BLaER1 treated with 17β-estradiol and CSF1 and Interleukin-3, amounts not matched to agents 10 nM and 100 nM (cell line): Measurements from ENCODE around the gene CNOT11.

Experiments used
- H3K27ac ChIP-seq, 11 experiments: shearing (Covaris generic); formaldehyde crosslinking; 2 replicates each; pipeline ENCODE4 v1.8.1; 2022
- H3K27me3 ChIP-seq, 11 experiments: shearing (Covaris generic); formaldehyde crosslinking; 2 replicates each; pipeline ENCODE4 v1.8.1; 2022
- H3K36me3 ChIP-seq, 11 experiments: shearing (Covaris generic); formaldehyde crosslinking; 2 replicates each; pipeline ENCODE4 v1.8.1; 2022
- H3K4me1 ChIP-seq, 10 experiments: shearing (Covaris generic); formaldehyde crosslinking; 2 replicates each; pipeline ENCODE4 v1.8.1; 2022
- H3K4me2 ChIP-seq, 11 experiments: shearing (Covaris generic); formaldehyde crosslinking; 2 replicates each; pipeline ENCODE4 v1.8.1; 2022
- H3K4me3 ChIP-seq, 10 experiments: shearing (Covaris generic); formaldehyde crosslinking; 2 replicates each; pipeline ENCODE4 v1.8.1; 2022
- H3K9ac ChIP-seq, 11 experiments: shearing (Covaris generic); formaldehyde crosslinking; 2 replicates each; pipeline ENCODE4 v1.8.1; 2022
- H3K9me3 ChIP-seq, 11 experiments: shearing (Covaris generic); formaldehyde crosslinking; replicated peaks in 1 of 11; 2 replicates each; pipeline ENCODE4 v1.8.1; 2022
- H4K20me1 ChIP-seq, 11 experiments: shearing (Covaris generic); formaldehyde crosslinking; 2 replicates each; pipeline ENCODE4 v1.8.1; 2022
- Cebpa-rat ChIP-seq, 11 experiments: shearing (Covaris generic); IDR thresholded peaks; 2 replicates each; pipeline ENCODE4 v1.8.1; 2022

Gene CNOT11

GRCh38 chr2:101267671-101268656 lies 15.3 kb downstream of the CNOT11 start:
- Histone ChIP-seq H3K36me3 (peaks cover 97 to 100% (median 99%) of the 10 kb centered on the region in 11 experiments), H3K4me1 (peaks cover 0 to 12% (median under 1%) of the 10 kb centered on the region in 10 experiments; a peak in 6 of 20 replicates)

GRCh38 chr2:101270700-101271259 lies 18.1 kb downstream of the CNOT11 start:
- Histone ChIP-seq H3K4me1 (peaks cover 0 to 12% (median 2%) of the 10 kb centered on the region in 10 experiments; a peak in 5 of 20 replicates), H3K4me2 (no peak overlapping the region), H3K27me3 (no peaks in the 10 kb centered on the region), H3K9ac (no peak overlapping the region), H3K36me3 (peaks cover 95 to 100% (median 97%) of the 10 kb centered on the region in 11 experiments), H3K4me3 (no peak overlapping the region), H3K27ac (no peak overlapping the region), H4K20me1 (peaks cover 25 to 100% (median 99%) of the 10 kb centered on the region in 11 experiments; a peak in 21 of 22 replicates), H3K9me3 (no peaks in the 10 kb centered on the region)
- TF ChIP-seq Cebpa-rat (IDR thresholded peaks at IDR 0.05), result no peak

More at GRCh38 chr2:101267671-101268656, 15.3 kb downstream of the CNOT11 start:
- Histone ChIP-seq H3K9ac (no peak overlapping the region), H3K4me2 (no peak overlapping the region), H3K27me3 (no peaks in the 10 kb centered on the region), H3K4me3 (no peak overlapping the region), H3K27ac (peak overlapping the region in 2 of 11 experiments; percentile 6 to 9; a peak in 1 of 22 replicates), H4K20me1 (peaks cover 23 to 100% (median 96%) of the 10 kb centered on the region in 11 experiments), H3K9me3 (no peaks in the 10 kb centered on the region)
- TF ChIP-seq Cebpa-rat (IDR thresholded peaks at IDR 0.05), result no peak

GRCh38 chr2:101272045-101272784 lies 19.5 kb downstream of the CNOT11 start:
- Histone ChIP-seq H3K4me3 (no peak overlapping the region), H3K27me3 (no peaks in the 10 kb centered on the region), H3K9me3 (no peaks in the 10 kb centered on the region), H3K27ac (no peak overlapping the region; a peak in 1 of 22 replicates), H3K9ac (peak overlapping the region in 1 of 11 experiments; percentile 27; a peak in 1 of 22 replicates), H3K36me3 (peaks cover 96 to 100% (median 97%) of the 10 kb centered on the region in 11 experiments), H4K20me1 (peaks cover 34 to 100% (median 99%) of the 10 kb centered on the region in 11 experiments; a peak in 21 of 22 replicates), H3K4me1 (peaks cover 0 to 12% (median 2%) of the 10 kb centered on the region in 10 experiments; a peak in 5 of 20 replicates), H3K4me2 (no peak overlapping the region)
- TF ChIP-seq Cebpa-rat (IDR thresholded peaks at IDR 0.05), result no peak

- Histone ChIP-seq H3K9me3 (no peaks in the 10 kb centered on the region), H3K9ac (peak overlapping the region in 1 of 11 experiments; percentile 27; a peak in 2 of 22 replicates), H4K20me1 (peaks cover 43 to 100% (median 99%) of the 10 kb centered on the region in 11 experiments; a peak in 21 of 22 replicates), H3K27me3 (no peaks in the 10 kb centered on the region), H3K27ac (no peak overlapping the region), H3K36me3 (peaks cover 96 to 100% (median 97%) of the 10 kb centered on the region in 11 experiments), H3K4me3 (no peak overlapping the region), H3K4me1 (peaks cover 0 to 8% (median 2%) of the 10 kb centered on the region in 10 experiments; a peak in 5 of 20 replicates), H3K4me2 (no peak overlapping the region)
- TF ChIP-seq Cebpa-rat (IDR thresholded peaks at IDR 0.05), result no peak
Measured at GRCh38 chr2:101273056-101273455, 20.4 kb downstream of the CNOT11 start.

GRCh38 chr2:101274142-101274541 lies 21.5 kb downstream of the CNOT11 start:
- peaks cover 42 to 100% (median 99%) of the 10 kb centered on the region in 11 experiments for H4K20me1 ChIP-seq
- H3K36me3 ChIP-seq, result peaks cover 96 to 100% (median 97%) of the 10 kb centered on the region in 11 experiments
- H3K4me3 ChIP-seq, result no peak overlapping the region
- no peak for TF ChIP-seq Cebpa-rat (IDR thresholded peaks at IDR 0.05)
- H3K4me1 ChIP-seq, result peaks cover 0 to 16% (median 2%) of the 10 kb centered on the region in 10 experiments; a peak in 8 of 20 replicates
- no peak overlapping the region for H3K4me2 ChIP-seq
- H3K9me3 ChIP-seq, result no peaks in the 10 kb centered on the region
- no peak overlapping the region for H3K27ac ChIP-seq
- no peak overlapping the region for H3K9ac ChIP-seq
- H3K27me3 ChIP-seq, result no peaks in the 10 kb centered on the region

GRCh38 chr2:101277111-101277510 lies 24.4 kb downstream of the CNOT11 start:
- no peak for TF ChIP-seq Cebpa-rat (IDR thresholded peaks at IDR 0.05)
- Histone ChIP-seq H3K36me3 (peaks cover 94 to 100% (median 97%) of the 10 kb centered on the region in 11 experiments), H3K4me2 (no peak overlapping the region), H3K9ac (no peak overlapping the region), H3K27ac (no peak overlapping the region), H3K9me3 (no peaks in the 10 kb centered on the region), H3K4me1 (peaks cover 4 to 25% (median 9%) of the 10 kb centered on the region in 10 experiments; a peak in 12 of 20 replicates), H3K27me3 (no peaks in the 10 kb centered on the region), H3K4me3 (no peak overlapping the region), H4K20me1 (peaks cover 54 to 100% (median 99%) of the 10 kb centered on the region in 11 experiments)

GRCh38 chr2:101278925-101279324 lies 26.2 kb downstream of the CNOT11 start:
- Histone ChIP-seq H3K4me2 (no peak overlapping the region), H3K27me3 (no peaks in the 10 kb centered on the region), H4K20me1 (peaks cover 63 to 100% (median 99%) of the 10 kb centered on the region in 11 experiments), H3K9ac (0 out of 22 replicates have a peak overlapping the region, but pooled peaks of 1 of the 11 experiments have one; percentile 23), H3K36me3 (peaks cover 94 to 100% (median 97%) of the 10 kb centered on the region in 11 experiments), H3K27ac (no peak overlapping the region; a peak in 1 of 22 replicates), H3K9me3 (no peaks in the 10 kb centered on the region), H3K4me3 (no peak overlapping the region), H3K4me1 (peaks cover 8 to 32% (median 19%) of the 10 kb centered on the region in 10 experiments; a peak in 16 of 20 replicates)
- 0 out of 22 replicates have a peak, but pooled peaks of 1 of the 11 experiments have one; percentile 6 for TF ChIP-seq Cebpa-rat (IDR thresholded peaks at IDR 0.05)

- Histone ChIP-seq H3K36me3 (peaks cover 98 to 100% (median 100%) of the 10 kb centered on the region in 11 experiments), H3K9me3 (no peaks in the 10 kb centered on the region), H3K4me3 (no peak overlapping the region), H3K27me3 (no peaks in the 10 kb centered on the region), H3K4me2 (no peak overlapping the region), H3K9ac (peak overlapping the region in 2 of 11 experiments; percentile 31 to 47; a peak in 1 of 22 replicates), H4K20me1 (peaks cover 86 to 100% (median 100%) of the 10 kb centered on the region in 11 experiments), H3K27ac (no peak overlapping the region), H3K4me1 (peaks cover 8 to 49% (median 19%) of the 10 kb centered on the region in 10 experiments; a peak in 16 of 20 replicates)
- TF ChIP-seq Cebpa-rat (IDR thresholded peaks at IDR 0.05), result no peak
Measured at GRCh38 chr2:101281482-101281881, 28.8 kb downstream of the CNOT11 start.
